ENCODE measurements around the gene SRMS.

DNA sequence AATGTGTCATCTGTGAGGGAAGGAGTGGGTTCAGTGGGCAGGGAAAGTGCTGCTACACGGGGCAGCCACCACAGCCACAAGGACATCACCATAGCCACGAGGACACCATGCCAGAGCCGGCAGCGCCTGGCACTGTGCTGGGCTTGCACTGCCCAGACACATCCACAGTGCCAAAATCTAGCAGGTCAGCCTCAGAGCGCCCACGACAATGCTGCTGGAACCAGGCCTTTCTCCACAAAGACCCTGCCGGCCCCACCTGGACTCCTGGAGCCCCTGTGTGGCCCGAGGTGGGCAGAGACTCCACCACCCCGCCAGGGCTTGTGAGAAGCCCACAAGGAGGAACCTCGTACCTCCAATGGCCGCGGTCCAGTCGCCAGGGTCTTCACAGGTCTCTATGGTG, 45.1 kb upstream of the SRMS start:
- no peak for TF ChIP-seq POLR2A (IDR thresholded peaks at IDR 0.05)
- TF ChIP-seq, protein P1, sequence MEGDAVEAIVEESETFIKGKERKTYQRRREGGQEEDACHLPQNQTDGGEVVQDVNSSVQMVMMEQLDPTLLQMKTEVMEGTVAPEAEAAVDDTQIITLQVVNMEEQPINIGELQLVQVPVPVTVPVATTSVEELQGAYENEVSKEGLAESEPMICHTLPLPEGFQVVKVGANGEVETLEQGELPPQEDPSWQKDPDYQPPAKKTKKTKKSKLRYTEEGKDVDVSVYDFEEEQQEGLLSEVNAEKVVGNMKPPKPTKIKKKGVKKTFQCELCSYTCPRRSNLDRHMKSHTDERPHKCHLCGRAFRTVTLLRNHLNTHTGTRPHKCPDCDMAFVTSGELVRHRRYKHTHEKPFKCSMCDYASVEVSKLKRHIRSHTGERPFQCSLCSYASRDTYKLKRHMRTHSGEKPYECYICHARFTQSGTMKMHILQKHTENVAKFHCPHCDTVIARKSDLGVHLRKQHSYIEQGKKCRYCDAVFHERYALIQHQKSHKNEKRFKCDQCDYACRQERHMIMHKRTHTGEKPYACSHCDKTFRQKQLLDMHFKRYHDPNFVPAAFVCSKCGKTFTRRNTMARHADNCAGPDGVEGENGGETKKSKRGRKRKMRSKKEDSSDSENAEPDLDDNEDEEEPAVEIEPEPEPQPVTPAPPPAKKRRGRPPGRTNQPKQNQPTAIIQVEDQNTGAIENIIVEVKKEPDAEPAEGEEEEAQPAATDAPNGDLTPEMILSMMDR (IDR thresholded peaks at IDR 0.05), result no peak
